HG03175 (cell line): ENCODE measurements around the gene BMS1.

Experiments
- ATAC-seq: cut with Tn5 transposase; IDR thresholded peaks from one replicate; pipeline ENCODE4 v1.9.1; 2021; ENCODE audit warnings: mild to moderate bottlenecking, moderate library complexity; ENCODE audit not compliant: unreplicated experiment

The BMS1 gene

GRCh38 chr10:42880255-42880620, 97.6 kb downstream of the BMS1 start:
- ATAC-seq, result no peak

GRCh38 chr10:42882597-42882996, 100.0 kb downstream of the BMS1 start:
- ATAC-seq, result no peak
